ENCODE measurements around the gene CSKMT. TPM values are rescaled to one million over a fixed set of nuclear protein-coding genes. Genes with fewer than 3 reads are reported as not detected.

CSKMT gene
- total RNA-seq, 1 experiment from 2014 or later: 63.5 TPM

- H3K4me2 ChIP-seq (ENCODE audit: low read length): peak overlapping the region; percentile 98; the same call in 1 of the 2 replicates
- no peak for TF ChIP-seq FOSL1 (IDR thresholded peaks at IDR 0.05; ENCODE audit: low read depth)
- peak; percentile 35; the same call in 1 of the 2 replicates for TF ChIP-seq POLR2AphosphoS5 (IDR thresholded peaks at IDR 0.05; ENCODE audit: low read depth, low read length)
- TF ChIP-seq CEBPB (IDR thresholded peaks at IDR 0.05; ENCODE audit: low read depth): no peak
- H3K27ac ChIP-seq (ENCODE audit: low read depth, low read length): peak overlapping the region; percentile 96
- ATAC-seq (no peak), DNase-seq (ENCODE audit: low read depth, low spot score) (no peak)
- H3K9me2 ChIP-seq (ENCODE audit: insufficient read depth): no peaks in the 10 kb centered on the region
- H3K4me1 ChIP-seq (ENCODE audit: control insufficient read depth in 1 of 2, insufficient read depth in 2 of 2, low read length in 2 of 2): peaks cover 30 to 58% of the 10 kb centered on the region in 2 experiments; a peak in 3 of 4 replicates
- no peak overlapping the region for H2AFZ ChIP-seq (ENCODE audit: low read depth, low read length, poor library complexity, severe bottlenecking)
- H3K27me3 ChIP-seq (ENCODE audit: insufficient read depth, low read length): no peaks in the 10 kb centered on the region
- CTCF ChIA-PET: interaction anchor here (1.0 to 1.4 kb wide), 2 partner anchors 119 to 273 kb away, joined by 3 to 4 read pairs; partner anchors contain the start of gene TMEM179B
- peaks cover 79% of the 10 kb centered on the region for H3K79me2 ChIP-seq (ENCODE audit: insufficient read depth, low read length)
- H3K9ac ChIP-seq (ENCODE audit: low read length): peak overlapping the region; percentile 100
- BruUV-seq (replicated peaks): no TSS peak
- intact Hi-C loops (cut with micrococcal nuclease): no loop called here
- H3K4me3 ChIP-seq (replicated peaks in 1 of 2; ENCODE audit: low read depth in 1 of 2, low read length in 2 of 2): no peak overlapping the region
- no peaks in the 10 kb centered on the region for H3K9me3 ChIP-seq (ENCODE audit: control insufficient read depth in 1 of 2, insufficient read depth in 1 of 2, low read depth in 1 of 2, low read length in 2 of 2)
- POLR2A ChIA-PET: interaction anchor here (0.8 to 8.9 kb wide), 11 partner anchors 13 to 273 kb away, joined by 3 to 195 read pairs (median 4); partner anchors contain the start of genes B3GAT3, EEF1G, GANAB and HNRNPUL2
- peaks cover 8 to 27% of the 10 kb centered on the region in 2 experiments; a peak in 3 of 4 replicates for H3K36me3 ChIP-seq (ENCODE audit: control insufficient read depth in 1 of 2, insufficient read depth in 2 of 2, low read length in 2 of 2)
- RAD21 ChIA-PET (ENCODE audit: low non-redundant PET in 1 of 2, low total read pairs in 2 of 2, uncharacterized antibody in 2 of 2, unreplicated experiment in 2 of 2): interaction anchor here in 1 of 2 experiments (0.6 kb wide), 1 partner anchor 68 kb away, joined by 6 read pairs; no protein-coding TSS in a partner anchor
- no peaks in the 10 kb centered on the region for H4K20me1 ChIP-seq (ENCODE audit: insufficient read depth)
Measured at GRCh38 chr11:62667460-62667859, 2.3 kb downstream of the CSKMT start.

- no peaks in the 10 kb centered on the region for H4K20me1 ChIP-seq (ENCODE audit: insufficient read depth)
- peak overlapping the region; percentile 95 for H3K4me2 ChIP-seq (ENCODE audit: low read length)
- no peaks in the 10 kb centered on the region for H3K9me2 ChIP-seq (ENCODE audit: insufficient read depth)
- ATAC-seq (no peak), DNase-seq (ENCODE audit: low read depth, low spot score) (no peak)
- peak overlapping the region; percentile 98 for H3K27ac ChIP-seq (ENCODE audit: low read depth, low read length)
- H3K9me3 ChIP-seq (ENCODE audit: control insufficient read depth in 1 of 2, insufficient read depth in 1 of 2, low read depth in 1 of 2, low read length in 2 of 2): no peaks in the 10 kb centered on the region
- peaks cover 2 to 18% of the 10 kb centered on the region in 2 experiments; a peak in 2 of 4 replicates for H3K36me3 ChIP-seq (ENCODE audit: control insufficient read depth in 1 of 2, insufficient read depth in 2 of 2, low read length in 2 of 2)
- peak overlapping the region; percentile 13 for H3K9ac ChIP-seq (ENCODE audit: low read length)
- no peak overlapping the region for H3K4me3 ChIP-seq (replicated peaks in 1 of 2; ENCODE audit: low read depth in 1 of 2, low read length in 2 of 2)
- TF ChIP-seq MAX (IDR thresholded peaks at IDR 0.05): no peak
- TF ChIP-seq CTCF (IDR thresholded peaks at IDR 0.05 in 2 of 3, conservative IDR thresholded peaks at IDR 0.05 in 1 of 3; ENCODE audit: borderline replicate concordance in 1 of 3, insufficient read depth in 1 of 3, low read depth in 2 of 3, low read length in 2 of 3): no peak
- no peak for TF ChIP-seq RAD21 (IDR thresholded peaks at IDR 0.05; ENCODE audit: low read depth)
- no peak for TF ChIP-seq ZNF274 (IDR thresholded peaks at IDR 0.05; ENCODE audit: low read depth, low read length)
- no peak for TF ChIP-seq SP1 (IDR thresholded peaks at IDR 0.05; ENCODE audit: low read depth)
- intact Hi-C loops (cut with micrococcal nuclease): loop anchor here (5.0 to 10.0 kb wide), 3 partner anchors 77 to 118 kb away; partner anchors contain the start of genes POLR2G, TMEM179B and TUT1
- ChIA-PET CTCF (interaction anchor here (2.9 kb wide), 1 partner anchor 11 kb away, joined by 16 read pairs; no protein-coding TSS in a partner anchor), RAD21 (ENCODE audit: low non-redundant PET in 1 of 2, low total read pairs in 2 of 2, uncharacterized antibody in 2 of 2, unreplicated experiment in 2 of 2) (no interaction called here), POLR2A (interaction anchor here (0.7 to 8.9 kb wide), 8 partner anchors 10 to 172 kb away, joined by 3 to 195 read pairs (median 10); partner anchors contain the start of genes GANAB, INTS5, MTA2 and TUT1)
- no peak overlapping the region for H2AFZ ChIP-seq (ENCODE audit: low read depth, low read length, poor library complexity, severe bottlenecking)
- H3K27me3 ChIP-seq (ENCODE audit: insufficient read depth, low read length): no peaks in the 10 kb centered on the region
- no TSS peak for BruUV-seq (replicated peaks)
- peaks cover 39 to 68% of the 10 kb centered on the region in 2 experiments for H3K4me1 ChIP-seq (ENCODE audit: control insufficient read depth in 1 of 2, insufficient read depth in 2 of 2, low read length in 2 of 2)
- H3K79me2 ChIP-seq (ENCODE audit: insufficient read depth, low read length): peaks cover 80% of the 10 kb centered on the region
Measured at GRCh38 chr11:62669420-62670161, 4.5 kb downstream of the CSKMT start.

Data from HCT116 (cell line).